ENCODE data around the gene SEPHS1. TPM values are rescaled to one million over a fixed set of nuclear protein-coding genes. Genes with fewer than 3 reads are reported as not detected.

The SEPHS1 gene
- total and polyA plus RNA-seq, 9 donors = 27.2 to 76.7 (median 50.6) TPM

DNA sequence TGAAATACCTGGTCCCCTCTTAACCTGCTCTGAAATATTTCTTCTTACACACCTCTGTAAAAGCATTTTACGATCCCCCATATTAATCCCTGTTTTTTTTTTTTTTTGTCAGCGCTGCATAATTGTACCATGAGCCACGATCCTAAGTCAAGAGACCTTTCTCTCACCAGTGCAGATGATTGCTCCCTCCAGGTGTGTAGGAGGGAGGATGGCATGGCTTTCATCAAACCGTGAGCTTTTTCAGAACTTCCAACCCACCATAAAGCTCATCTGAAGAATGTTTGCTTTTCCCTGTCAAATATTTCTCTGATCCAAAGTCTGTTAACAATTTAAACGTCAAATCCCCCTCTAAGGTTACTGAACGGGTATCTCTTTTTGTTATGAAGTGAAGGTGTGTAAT is 28.2 kb upstream of the SEPHS1 start:
- Histone ChIP-seq H3K27me3 (no peaks in the 10 kb centered on the region), H3K4me1 (ENCODE audit: insufficient read depth) (no peaks in the 10 kb centered on the region), H3K27ac (no peak overlapping the region), H3K9me3 (no peaks in the 10 kb centered on the region), H3K4me3 (no peak overlapping the region), H3K36me3 (no peaks in the 10 kb centered on the region)
- no peak for DNase-seq
- WGBS, 3 donors = 25 to 33% (median 31%) methylated on average over 6 of the region's 6 CpGs
- intact Hi-C loops (cut with DNase I) = no loop called here
- TF ChIP-seq POLR2A (IDR thresholded peaks at IDR 0.05) (no peak), CTCF (IDR thresholded peaks at IDR 0.05) (no peak), EP300 (IDR thresholded peaks at IDR 0.05) (no peak)

DNA sequence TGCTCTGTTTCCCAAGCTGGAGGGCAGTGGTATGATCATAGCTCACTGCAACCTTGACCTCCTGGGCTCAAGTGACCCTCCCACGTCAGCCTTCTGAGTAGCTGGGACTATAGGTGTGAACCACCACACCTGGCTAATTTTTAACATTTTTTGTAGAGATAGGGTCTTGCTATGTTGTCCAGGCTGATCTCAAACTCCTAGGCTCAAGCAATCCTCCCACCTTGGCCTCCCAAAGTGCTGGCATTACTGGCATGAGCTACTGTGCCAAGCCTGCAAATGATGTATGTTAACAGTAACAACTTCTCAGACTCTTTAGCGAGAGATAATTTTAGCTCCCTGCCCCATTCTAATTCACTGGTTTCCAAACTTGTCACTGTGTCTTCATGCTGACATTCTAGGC is 27.7 kb upstream of the SEPHS1 start:
- H3K4me3 ChIP-seq = no peak overlapping the region
- no peak overlapping the region for H3K27ac ChIP-seq
- H3K9me3 ChIP-seq = no peaks in the 10 kb centered on the region
- WGBS, 3 donors = 63 to 72% (median 64%) methylated on average over 2 of the region's 2 CpGs
- DNase-seq = no peak
- H3K4me1 ChIP-seq (ENCODE audit: insufficient read depth) = no peaks in the 10 kb centered on the region
- no peaks in the 10 kb centered on the region for H3K36me3 ChIP-seq
- no peak for TF ChIP-seq CTCF (IDR thresholded peaks at IDR 0.05)
- no peak for TF ChIP-seq EP300 (IDR thresholded peaks at IDR 0.05)
- no peak for TF ChIP-seq POLR2A (IDR thresholded peaks at IDR 0.05)
- H3K27me3 ChIP-seq = no peaks in the 10 kb centered on the region
- intact Hi-C loops (cut with DNase I) = no loop called here

DNA sequence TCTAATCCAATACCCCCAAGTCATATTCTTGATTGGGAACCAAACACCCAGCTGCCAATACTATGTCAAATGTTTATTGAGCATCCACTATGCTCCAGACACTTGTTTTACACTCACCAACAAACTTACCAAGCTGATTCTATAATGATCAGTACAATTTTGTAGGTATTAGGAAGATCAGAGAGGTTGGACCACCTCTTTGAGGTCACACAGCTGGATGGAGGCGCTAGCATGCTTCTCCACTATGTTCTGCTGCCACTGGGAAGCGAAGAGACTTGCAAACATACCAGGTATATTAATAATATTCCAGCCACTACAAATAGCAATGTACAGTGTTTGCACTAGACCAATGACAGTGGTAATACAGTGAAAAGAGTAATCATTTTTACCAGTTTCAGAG is 25.6 kb upstream of the SEPHS1 start:
- 80 to 84% (median 83%) methylated on average over 2 of the region's 2 CpGs for WGBS, 3 donors
- no peaks in the 10 kb centered on the region for H3K9me3 ChIP-seq
- intact Hi-C loops (cut with DNase I) = no loop called here

GRCh38 chr10:13372524-13372923 is 24.4 kb upstream of the SEPHS1 start:
- no peaks in the 10 kb centered on the region for H3K27me3 ChIP-seq
- H3K36me3 ChIP-seq = no peaks in the 10 kb centered on the region
- no peak overlapping the region for H3K4me3 ChIP-seq
- H3K4me1 ChIP-seq (ENCODE audit: insufficient read depth) = no peaks in the 10 kb centered on the region
- DNase-seq = no peak
- no peak overlapping the region for H3K27ac ChIP-seq
- intact Hi-C loops (cut with DNase I) = no loop called here
- H3K9me3 ChIP-seq = no peaks in the 10 kb centered on the region
- TF ChIP-seq CTCF (IDR thresholded peaks at IDR 0.05) (no peak), EP300 (IDR thresholded peaks at IDR 0.05) (no peak), POLR2A (IDR thresholded peaks at IDR 0.05) (no peak)
- WGBS, 3 donors = 93% methylated on average over 5 of the region's 5 CpGs

More for the DNA sequence above, 25.6 kb upstream of the SEPHS1 start:
- Histone ChIP-seq H3K4me3 (no peak overlapping the region), H3K27ac (no peak overlapping the region), H3K27me3 (no peaks in the 10 kb centered on the region), H3K4me1 (ENCODE audit: insufficient read depth) (no peaks in the 10 kb centered on the region), H3K36me3 (no peaks in the 10 kb centered on the region)
- no peak for DNase-seq
- TF ChIP-seq POLR2A (IDR thresholded peaks at IDR 0.05) (no peak), CTCF (IDR thresholded peaks at IDR 0.05) (no peak), EP300 (IDR thresholded peaks at IDR 0.05) (no peak)
